Psoas muscle (tissue), 8 donors: ENCODE results near the gene G6PC2. TPM values are rescaled to one million over a fixed set of nuclear protein-coding genes. Genes with fewer than 3 reads are reported as not detected.

Experiments used
- ATAC-seq, 4 donors: fragments of 200-7000 bp; cut with Tn5 transposase; one replicate each; pipeline ENCODE4 v1.9.1; 2020; ENCODE audit warnings: moderate library complexity in 3 of 4, mild to moderate bottlenecking in 2 of 4
- DNase-seq, 2 donors: peaks; one replicate each; pipeline ENCODE4 v3.0.0-alpha.2; 2020
- H3K27ac ChIP-seq: fragments of 200-600 bp; one replicate; pipeline ENCODE4 v1.8.0; 2022
- H3K27me3 ChIP-seq, 3 donors: fragments of 200-600 bp in 1 of 3; one replicate each; pipeline versions ENCODE4 v1.6.1 to v1.8.0; 2013 to 2022; ENCODE audit warnings: low read length in 2 of 3, mild to moderate bottlenecking in 2 of 3, moderate library complexity in 1 of 3; ENCODE audit not compliant: insufficient read depth in 3 of 3
- H3K36me3 ChIP-seq, 2 donors: fragments of 200-600 bp in 1 of 2; one replicate each; pipeline versions ENCODE4 v1.6.1 to v1.8.0; 2013 to 2022; ENCODE audit warnings: low read depth in 1 of 2, mild to moderate bottlenecking in 1 of 2, moderate library complexity in 1 of 2; ENCODE audit not compliant: insufficient read depth in 1 of 2
- H3K4me1 ChIP-seq: fragments of 200-600 bp; one replicate; pipeline ENCODE4 v1.8.0; 2022
- H3K4me3 ChIP-seq: fragments of 200-600 bp; one replicate; pipeline ENCODE4 v1.8.0; 2022; ENCODE audit warnings: mild to moderate bottlenecking
- H3K9me3 ChIP-seq: fragments of 200-600 bp; one replicate; pipeline ENCODE4 v1.8.0; 2022
- CTCF ChIP-seq: fragments of 200-600 bp; IDR thresholded peaks from one replicate; pipeline ENCODE4 v1.8.0; 2022; ENCODE audit warnings: antibody characterized with exemption
- WGBS, 3 donors: extraction: QIAGEN DNeasy Blood & Tissue Kit; methylation state at CpG; one replicate each; pipeline versions ENCODE4 v1.1.6 to v1.1.7; 2013; 5-methylcytosine and 5-hydroxymethylcytosine counted together
- intact Hi-C, 2 donors: fragments of 100-400 bp; cut with DNase I; formaldehyde crosslinking; loops; one replicate each; pipeline versions ENCODE4 v1.11.0 to v1.14.2; 2022
- polyA plus RNA-seq, 3 donors: library from polyadenylated mRNA; stranded (reverse); fragments of 200-250 nt; gene quantifications; one replicate each; pipeline ENCODE4 v1.2.3, GENCODE V29; 2013
- total RNA-seq, 4 donors: library from RNA; stranded (reverse); fragmentation: NEBNext Ultra II Directional in 2 of 4; extraction: Animal tissue kit (Norgen Biotek cat#: 25700) in 2 of 4; gene quantifications; one replicate each; pipeline versions ENCODE4 v1.2.1 to v1.2.4, GENCODE V29; 2021 to 2023
- donor health status: healthy with polysubstance abuse.
- donor health status: DM: no; HTN: no; CAD: no; lungs with moderate emphysema.
- donor health status: Bipolar disorder and iron deficiency.
- donor health status: healthy.
- donor health status: DM: yes; HTN: yes; CAD: no.
- donor health status: DM: no; HTN: no; CAD: no.
- donor health status: DM: no; HTN: no; CAD: no.
- donor health status: DM: yes; HTN: yes; CAD: no.

Gene G6PC2
- total and polyA plus RNA-seq, 7 donors: 0.05 TPM; not detected in 6

- DNase-seq: no peak
- no peak for ATAC-seq
- Histone ChIP-seq H3K27ac (no peak overlapping the region), H3K4me3 (no peak overlapping the region), H3K36me3 (no peaks in the 10 kb centered on the region), H3K9me3 (no peaks in the 10 kb centered on the region), H3K27me3 (no peaks in the 10 kb centered on the region), H3K4me1 (no peaks in the 10 kb centered on the region)
- TF ChIP-seq CTCF: no peak
- WGBS, 3 donors: 91% methylated on average over 4 of the region's 4 CpGs
- intact Hi-C loops: no loop called here
Observed at GRCh38 chr2:168939918-168940317, 38.8 kb downstream of the G6PC2 start.

GRCh38 chr2:168941297-168941696 lies 40.2 kb downstream of the G6PC2 start:
- no peak for ATAC-seq
- Histone ChIP-seq H3K36me3 (no peaks in the 10 kb centered on the region), H3K27me3 (no peaks in the 10 kb centered on the region), H3K4me1 (no peaks in the 10 kb centered on the region), H3K4me3 (no peak overlapping the region), H3K27ac (no peak overlapping the region), H3K9me3 (no peaks in the 10 kb centered on the region)
- no peak for DNase-seq
- intact Hi-C loops: no loop called here
- TF ChIP-seq CTCF: no peak

- intact Hi-C loops: no loop called here
- no peaks in the 10 kb centered on the region for H3K9me3 ChIP-seq
- H3K36me3 ChIP-seq: no peaks in the 10 kb centered on the region
- no peak overlapping the region for H3K27ac ChIP-seq
- no peak overlapping the region for H3K4me3 ChIP-seq
- no peaks in the 10 kb centered on the region for H3K27me3 ChIP-seq
- ATAC-seq: no peak
- no peaks in the 10 kb centered on the region for H3K4me1 ChIP-seq
- no peak for TF ChIP-seq CTCF
- 80 to 87% (median 85%) methylated on average over 3 of the region's 3 CpGs for WGBS, 3 donors
- no peak for DNase-seq
Observed at GRCh38 chr2:168944065-168944464, 43.0 kb downstream of the G6PC2 start.

GRCh38 chr2:168945508-168945907 lies 44.4 kb downstream of the G6PC2 start:
- no peak for DNase-seq
- H3K27me3 ChIP-seq: no peaks in the 10 kb centered on the region

More at GRCh38 chr2:168945508-168945907, 44.4 kb downstream of the G6PC2 start:
- no peaks in the 10 kb centered on the region for H3K4me1 ChIP-seq
- no peak for TF ChIP-seq CTCF
- no peak overlapping the region for H3K4me3 ChIP-seq
- intact Hi-C loops: no loop called here
- H3K36me3 ChIP-seq: no peaks in the 10 kb centered on the region
- WGBS, 3 donors: 36 to 60% (median 45%) methylated on average over 4 of the region's 4 CpGs
- no peaks in the 10 kb centered on the region for H3K9me3 ChIP-seq
- no peak for ATAC-seq
- H3K27ac ChIP-seq: no peak overlapping the region
